H1 (cell line): ENCODE results near the gene TTL.

ENCODE experiments used
- EGR1 ChIP-seq: IDR thresholded peaks from 2 replicates; pipeline ENCODE4 v1.6.1; 2011; ENCODE audit warnings: low read depth, low read length, borderline replicate concordance
- SP4 ChIP-seq: IDR thresholded peaks from 2 replicates; pipeline ENCODE4 v1.6.1; 2012; ENCODE audit warnings: low read length, inconsistent platforms

DNA sequence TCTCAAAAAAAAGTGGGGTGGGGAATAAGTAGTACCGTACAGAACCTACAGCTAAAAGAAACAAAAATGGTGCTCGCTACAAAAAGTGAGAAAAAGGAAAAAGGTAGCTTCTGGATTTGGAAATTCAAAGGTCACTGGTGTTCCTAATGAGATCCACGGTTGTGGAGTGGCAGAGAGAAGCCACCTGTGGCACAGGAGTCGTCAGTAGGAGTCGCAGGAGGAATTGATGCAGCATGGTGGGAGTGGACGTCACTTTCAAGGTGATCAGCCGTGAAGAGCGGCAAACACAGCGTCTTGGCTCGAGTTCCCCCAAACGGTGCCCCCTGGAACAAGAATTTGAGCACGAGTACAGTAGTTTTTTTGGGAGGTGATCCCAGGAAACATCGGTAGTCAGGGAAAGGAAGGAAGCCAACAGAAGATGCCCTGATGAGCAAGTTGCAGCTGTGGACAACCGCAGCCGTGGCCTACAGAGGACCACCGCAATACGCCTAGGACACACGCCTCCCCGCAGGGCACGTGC is 1.4 kb upstream of the TTL start:
- TF ChIP-seq EGR1 (no peak), SP4 (no peak)
